Right lobe of liver (tissue), 6 donors: Measurements from ENCODE around the gene ELMOD3. TPM values are rescaled to one million over a fixed set of nuclear protein-coding genes. Genes with fewer than 3 reads are reported as not detected.
"Not testable (repeated sequence)": the region's sequence is repeated elsewhere in the genome, so short reads cannot be mapped to it uniquely, and the experiment has no call there.

Experiments used
- ATAC-seq, 4 donors: fragments of 200-7000 bp; cut with Tn5 transposase; one replicate each; pipeline ENCODE4 v1.9.1; 2020; ENCODE audit warnings: mild to moderate bottlenecking in 4 of 4, moderate library complexity in 4 of 4
- DNase-seq, 3 donors: peaks; one replicate each; pipeline ENCODE4 v3.0.0-alpha.2; 2020
- H3K27ac ChIP-seq, 3 donors: fragments of 200-600 bp; one replicate each; pipeline ENCODE4 v1.8.0; 2022
- H3K27me3 ChIP-seq, 2 donors: fragments of 200-600 bp; one replicate each; pipeline ENCODE4 v1.8.0; 2022
- H3K36me3 ChIP-seq, 4 donors: fragments of 200-600 bp; sonication (generic) in 1 of 4; one replicate each; pipeline versions ENCODE4 v1.5.1 to v1.8.0; 2017 to 2022; ENCODE audit warnings: control low read depth in 1 of 4
- H3K4me1 ChIP-seq, 4 donors: fragments of 200-600 bp; sonication (generic) in 1 of 4; one replicate each; pipeline versions ENCODE4 v1.5.1 to v1.8.0; 2017 to 2022; ENCODE audit warnings: control low read depth in 1 of 4
- H3K4me3 ChIP-seq, 3 donors: fragments of 200-600 bp; one replicate each; pipeline ENCODE4 v1.8.0; 2022
- H3K9me3 ChIP-seq, 4 donors: fragments of 200-600 bp; sonication (generic) in 1 of 4; one replicate each; pipeline versions ENCODE4 v1.5.1 to v1.8.0; 2017 to 2022; ENCODE audit warnings: control low read depth in 1 of 4
- POLR2A ChIP-seq: fragments of 450-650 bp; IDR thresholded peaks from one replicate; pipeline ENCODE4 v1.6.1; 2017; ENCODE audit warnings: antibody characterized with exemption, mild to moderate bottlenecking
- WGBS: methylation state at CpG from one replicate; pipeline ENCODE4 v1.1.6; 2018; ENCODE audit warnings: low coverage, low lambda C conversion rate; ENCODE audit not compliant: insufficient coverage; ENCODE audit errors: missing lambda C conversion rate; 5-methylcytosine and 5-hydroxymethylcytosine counted together
- intact Hi-C, 2 donors: fragments of 100-400 bp; cut with DNase I; formaldehyde crosslinking; loops; one replicate each; pipeline versions ENCODE4 v1.11.2 to v1.14.1; 2022
- total RNA-seq, 6 experiments: library from RNA; depleted of rRNA in 2 of 6; stranded (reverse); fragments of >200 nt in 2 of 6; fragmentation: NEBNext Ultra II Directional in 3 of 6; extraction: Animal tissue kit (Norgen Biotek cat#: 25700) in 3 of 6; gene quantifications; one replicate each; pipeline versions ENCODE4 v1.1.0 to v1.2.4, GENCODE V29; 2016 to 2023
- TF ChIP-seq, protein P1 (sequence below), 4 donors: fragments of 200-600 bp in 3 of 4; fragments of 450-650 bp in 1 of 4; IDR thresholded peaks; one replicate each; pipeline versions ENCODE4 v1.5.1 to v1.8.0; 2016 to 2022; ENCODE audit warnings: antibody characterized with exemption in 4 of 4, mild to moderate bottlenecking in 2 of 4
- donor health status: DM: no; HTN: yes; CAD: no.
- donor health status: DM: no; HTN: no; CAD: no.
- donor health status: DM: no; HTN: no; CAD: no.
- donor health status: DM: no; HTN: yes; CAD: no.
- donor health status: DM: no; HTN: yes; CAD: no.

Gene ELMOD3
- total RNA-seq, 6 experiments from 2014 or later: 7.4 to 12.8 (median 9.5) TPM

DNA sequence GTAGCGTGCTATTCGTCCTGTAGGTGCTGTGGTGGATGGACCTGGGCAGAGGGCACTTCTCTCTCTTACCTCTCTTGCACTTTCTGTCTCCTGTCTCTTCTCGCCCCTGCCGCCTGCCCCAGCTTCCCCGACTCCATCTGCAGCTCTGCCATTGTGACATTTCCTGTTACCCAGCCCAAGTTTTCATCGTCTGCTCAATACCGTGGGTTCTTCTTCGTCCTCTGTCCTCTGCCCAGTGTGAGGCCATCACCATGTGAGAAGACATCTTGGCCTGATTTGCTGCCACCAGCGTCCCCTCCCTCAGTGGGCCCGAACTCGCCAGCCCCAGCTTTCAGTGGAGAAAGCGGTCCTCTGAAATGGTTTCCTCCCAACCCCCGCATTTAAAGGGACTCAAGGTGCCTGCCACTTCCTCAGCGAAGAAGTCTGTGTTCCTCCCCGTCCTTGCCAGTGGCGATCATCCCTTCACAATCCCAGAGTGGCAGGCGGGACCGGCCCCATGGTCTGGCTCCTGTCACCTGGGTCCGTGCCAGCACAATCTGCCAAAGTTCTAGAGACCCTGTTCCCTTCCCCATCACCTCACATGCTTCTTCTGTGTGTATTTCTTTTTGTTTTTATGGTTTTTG, 44.8 kb upstream of the ELMOD3 start:
- intact Hi-C loops: no loop called here
- Histone ChIP-seq H3K9me3 (no peaks in the 10 kb centered on the region), H3K36me3 (peaks cover 0 to 5% (median 0%) of the 10 kb centered on the region in 4 donors), H3K4me3 (no peak overlapping the region), H3K27ac (peak overlapping the region in 1 of 3 donors; percentile 37), H3K4me1 (peaks cover 0 to 33% (median 15%) of the 10 kb centered on the region in 4 donors), H3K27me3 (no peaks in the 10 kb centered on the region)
- ATAC-seq (peak; percentile 8 to 15 (median 14)), DNase-seq (no peak)
- TF ChIP-seq POLR2A: no peak
- TF ChIP-seq, protein P1, sequence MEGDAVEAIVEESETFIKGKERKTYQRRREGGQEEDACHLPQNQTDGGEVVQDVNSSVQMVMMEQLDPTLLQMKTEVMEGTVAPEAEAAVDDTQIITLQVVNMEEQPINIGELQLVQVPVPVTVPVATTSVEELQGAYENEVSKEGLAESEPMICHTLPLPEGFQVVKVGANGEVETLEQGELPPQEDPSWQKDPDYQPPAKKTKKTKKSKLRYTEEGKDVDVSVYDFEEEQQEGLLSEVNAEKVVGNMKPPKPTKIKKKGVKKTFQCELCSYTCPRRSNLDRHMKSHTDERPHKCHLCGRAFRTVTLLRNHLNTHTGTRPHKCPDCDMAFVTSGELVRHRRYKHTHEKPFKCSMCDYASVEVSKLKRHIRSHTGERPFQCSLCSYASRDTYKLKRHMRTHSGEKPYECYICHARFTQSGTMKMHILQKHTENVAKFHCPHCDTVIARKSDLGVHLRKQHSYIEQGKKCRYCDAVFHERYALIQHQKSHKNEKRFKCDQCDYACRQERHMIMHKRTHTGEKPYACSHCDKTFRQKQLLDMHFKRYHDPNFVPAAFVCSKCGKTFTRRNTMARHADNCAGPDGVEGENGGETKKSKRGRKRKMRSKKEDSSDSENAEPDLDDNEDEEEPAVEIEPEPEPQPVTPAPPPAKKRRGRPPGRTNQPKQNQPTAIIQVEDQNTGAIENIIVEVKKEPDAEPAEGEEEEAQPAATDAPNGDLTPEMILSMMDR (IDR thresholded peaks at IDR 0.05): no peak
- 63% methylated on average over 13 of the region's 19 CpGs for WGBS

DNA sequence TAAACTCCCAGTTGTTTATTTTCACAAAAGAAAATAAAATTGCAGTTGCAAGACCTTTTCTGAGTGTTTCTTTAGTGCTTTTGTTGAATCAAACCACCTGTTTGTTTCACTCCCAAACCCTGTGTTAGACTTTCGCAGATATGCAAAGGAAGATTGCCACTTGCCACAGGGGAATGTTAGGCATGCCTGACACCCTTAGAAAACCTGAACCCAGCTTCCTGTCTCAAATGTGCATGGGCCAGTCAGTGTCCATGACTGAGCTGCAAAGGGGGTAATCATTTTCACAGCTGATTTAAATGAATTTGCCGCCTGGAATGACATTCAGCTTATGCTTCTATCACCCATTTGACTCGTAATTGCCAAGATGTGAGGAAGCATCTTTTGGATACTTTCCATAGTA, 44.2 kb upstream of the ELMOD3 start:
- TF ChIP-seq, protein P1 (IDR thresholded peaks at IDR 0.05): no peak
- no peak for TF ChIP-seq POLR2A
- Histone ChIP-seq H3K4me1 (peaks cover 0 to 33% (median 15%) of the 10 kb centered on the region in 4 donors), H3K27me3 (no peaks in the 10 kb centered on the region), H3K27ac (no peak overlapping the region), H3K9me3 (no peaks in the 10 kb centered on the region), H3K36me3 (peaks cover 0 to 10% (median 0%) of the 10 kb centered on the region in 4 donors), H3K4me3 (no peak overlapping the region)
- ATAC-seq (no peak), DNase-seq (no peak)
- intact Hi-C loops: no loop called here
- WGBS: 90% methylated on average over 3 of the region's 3 CpGs

DNA sequence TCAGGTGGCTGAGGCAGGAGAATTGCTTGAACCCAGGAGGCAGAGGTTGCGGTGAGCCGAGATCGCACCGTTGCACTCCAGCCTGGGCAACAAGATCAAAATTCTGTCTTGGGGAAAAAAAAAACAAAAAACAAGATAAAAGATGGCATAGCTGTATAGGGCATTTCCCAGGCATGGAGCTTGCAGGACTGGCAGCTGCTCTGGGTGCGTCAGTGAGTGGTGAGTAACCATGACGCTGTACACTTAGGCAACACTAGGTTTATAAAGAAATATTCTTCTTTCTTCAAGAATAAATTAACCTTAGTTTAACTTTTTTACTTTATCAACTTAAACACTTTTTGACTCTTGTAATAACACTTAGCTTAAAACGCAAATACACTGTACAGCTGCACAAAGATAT, 42.2 kb upstream of the ELMOD3 start:
- H3K27ac ChIP-seq: no peak overlapping the region
- H3K4me1 ChIP-seq: peaks cover 0 to 21% (median 10%) of the 10 kb centered on the region in 4 donors
- no peaks in the 10 kb centered on the region for H3K9me3 ChIP-seq
- H3K36me3 ChIP-seq: peaks cover 0 to 26% (median 7%) of the 10 kb centered on the region in 4 donors
- no peak overlapping the region for H3K4me3 ChIP-seq
- intact Hi-C loops: no loop called here
- TF ChIP-seq, protein P1 (IDR thresholded peaks at IDR 0.05): no peak
- no peak for TF ChIP-seq POLR2A
- H3K27me3 ChIP-seq: no peaks in the 10 kb centered on the region
- ATAC-seq (no peak), DNase-seq (no peak)
- WGBS: 80% methylated on average over 7 of the region's 7 CpGs

DNA sequence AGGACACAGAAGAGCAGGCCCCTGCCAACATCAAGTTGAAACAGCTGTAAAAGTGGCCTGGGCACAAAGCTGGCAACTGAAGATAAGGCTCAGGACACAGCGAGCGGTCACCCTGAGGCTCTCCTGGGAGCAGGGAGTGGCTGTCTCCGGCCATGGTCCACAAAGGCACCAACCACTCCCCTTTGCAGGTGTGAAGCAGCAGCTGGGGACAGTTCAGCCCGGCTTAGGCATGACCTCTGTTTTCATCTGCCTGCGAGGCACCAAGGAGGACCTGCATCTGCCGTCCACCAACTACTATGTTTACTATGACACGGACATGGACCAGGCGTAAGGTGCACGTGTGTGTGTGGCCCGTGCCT, 39.7 kb upstream of the ELMOD3 start:
- intact Hi-C loops: no loop called here
- ATAC-seq (peak in 3 of 4 donors; percentile 6 to 20 (median 12)), DNase-seq (no peak)
- H3K4me3 ChIP-seq: no peak overlapping the region
- H3K4me1 ChIP-seq: peaks cover 0 to under 1% (median 0%) of the 10 kb centered on the region in 4 donors
- no peaks in the 10 kb centered on the region for H3K9me3 ChIP-seq
- H3K27me3 ChIP-seq: no peaks in the 10 kb centered on the region
- WGBS: 59% methylated on average over 2 of the region's 10 CpGs
- TF ChIP-seq, protein P1 (IDR thresholded peaks at IDR 0.05): no peak
- peaks cover 0 to 46% (median 7%) of the 10 kb centered on the region in 4 donors for H3K36me3 ChIP-seq
- no peak overlapping the region for H3K27ac ChIP-seq

DNA sequence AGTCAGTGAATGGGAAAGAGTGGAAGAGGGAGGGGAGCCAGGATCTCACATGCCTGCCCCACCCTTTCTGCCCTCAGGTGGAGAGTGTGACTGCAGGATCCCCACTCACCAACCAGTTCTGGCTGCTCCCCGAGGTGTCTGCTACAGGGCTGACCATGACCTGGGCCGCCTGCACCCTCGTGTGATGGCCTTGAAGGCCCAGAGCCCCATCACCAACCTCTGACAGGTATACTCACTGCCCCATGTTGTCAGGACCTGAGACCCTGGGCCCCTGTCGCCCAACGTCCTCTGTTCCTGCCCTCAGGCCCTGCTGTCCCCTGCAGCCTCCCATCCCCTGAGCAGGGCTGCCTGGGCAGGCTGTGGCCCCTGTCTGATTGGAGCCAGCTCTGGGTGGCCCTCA, 38.6 kb upstream of the ELMOD3 start:
- H3K4me1 ChIP-seq, H3K9me3 ChIP-seq, DNase-seq, H3K27me3 ChIP-seq, intact Hi-C loops, H3K4me3 ChIP-seq, H3K27ac ChIP-seq: not testable (repeated sequence)
- no CpG with 5 or more reads among the region's 5 CpGs for WGBS
- H3K36me3 ChIP-seq: peaks cover 0 to 56% (median 9%) of the 10 kb centered on the region in 4 donors
- ATAC-seq: peak in 2 of 4 donors; percentile 15 to 26
